Prostate gland (tissue), 2 donors: ENCODE measurements around the gene PTK6.

Source experiments
- CTCF ChIP-seq, 4 experiments: fragments of 200-600 bp in 2 of 4; fragments of 450-650 bp in 2 of 4; sonication (generic) in 2 of 4; IDR thresholded peaks; 1 replicate in 3 of 4; 2 replicates in 1 of 4; pipeline ENCODE4 v1.5.1; 2016 to 2019; ENCODE audit warnings: antibody characterized with exemption in 4 of 4, mild to moderate bottlenecking in 2 of 4, moderate library complexity in 2 of 4
- POLR2A ChIP-seq: fragments of 450-650 bp; IDR thresholded peaks from one replicate; pipeline ENCODE4 v1.6.1; 2016; ENCODE audit warnings: antibody characterized with exemption, mild to moderate bottlenecking

- TF ChIP-seq POLR2A (no peak), CTCF (IDR thresholded peaks at IDR 0.05) (no peak)
Observed at GRCh38 chr20:63533388-63533787, 3.8 kb downstream of the PTK6 start.
